Measurements from ENCODE around the gene ACSS1.

DNA sequence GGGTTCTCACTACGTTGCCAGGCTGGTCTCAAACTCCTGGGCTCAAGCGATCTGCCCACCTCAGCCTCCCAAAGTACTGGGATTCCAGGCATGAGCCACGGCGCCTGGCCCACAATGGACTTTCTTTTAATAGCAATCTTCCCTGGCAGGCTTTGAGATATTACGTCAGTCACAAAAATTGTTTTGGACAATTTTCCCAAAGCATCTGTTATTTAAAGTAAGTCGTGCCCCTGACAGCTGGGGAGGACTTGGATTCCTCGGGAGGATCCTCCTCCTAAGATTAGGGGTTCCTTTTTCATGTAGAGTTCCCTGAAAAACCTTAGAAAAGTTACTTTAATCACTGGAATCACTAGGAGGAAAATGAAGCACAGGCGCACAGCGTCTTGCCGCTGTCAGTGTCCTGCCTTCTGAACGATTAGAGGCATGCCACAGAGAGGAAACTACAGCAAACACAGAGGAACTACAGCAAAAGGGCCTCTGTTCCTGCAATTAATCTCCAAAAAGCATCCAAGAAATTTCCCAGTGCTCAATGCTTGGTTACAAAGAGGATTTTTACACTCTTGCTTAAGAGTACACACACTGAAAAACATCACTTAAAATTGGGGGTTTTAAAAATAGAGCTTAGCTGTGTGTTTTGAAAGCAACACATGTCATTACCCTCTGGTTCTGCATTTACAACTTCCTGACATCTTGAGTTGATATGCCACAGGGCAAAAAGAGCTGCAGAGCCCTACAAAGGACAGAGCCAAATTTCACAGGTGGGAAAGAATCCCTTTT is 4.5 kb downstream of the ACSS1 start:
- TF ChIP-seq, protein P1, sequence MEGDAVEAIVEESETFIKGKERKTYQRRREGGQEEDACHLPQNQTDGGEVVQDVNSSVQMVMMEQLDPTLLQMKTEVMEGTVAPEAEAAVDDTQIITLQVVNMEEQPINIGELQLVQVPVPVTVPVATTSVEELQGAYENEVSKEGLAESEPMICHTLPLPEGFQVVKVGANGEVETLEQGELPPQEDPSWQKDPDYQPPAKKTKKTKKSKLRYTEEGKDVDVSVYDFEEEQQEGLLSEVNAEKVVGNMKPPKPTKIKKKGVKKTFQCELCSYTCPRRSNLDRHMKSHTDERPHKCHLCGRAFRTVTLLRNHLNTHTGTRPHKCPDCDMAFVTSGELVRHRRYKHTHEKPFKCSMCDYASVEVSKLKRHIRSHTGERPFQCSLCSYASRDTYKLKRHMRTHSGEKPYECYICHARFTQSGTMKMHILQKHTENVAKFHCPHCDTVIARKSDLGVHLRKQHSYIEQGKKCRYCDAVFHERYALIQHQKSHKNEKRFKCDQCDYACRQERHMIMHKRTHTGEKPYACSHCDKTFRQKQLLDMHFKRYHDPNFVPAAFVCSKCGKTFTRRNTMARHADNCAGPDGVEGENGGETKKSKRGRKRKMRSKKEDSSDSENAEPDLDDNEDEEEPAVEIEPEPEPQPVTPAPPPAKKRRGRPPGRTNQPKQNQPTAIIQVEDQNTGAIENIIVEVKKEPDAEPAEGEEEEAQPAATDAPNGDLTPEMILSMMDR (IDR thresholded peaks at IDR 0.05; ENCODE audit: insufficient read depth, low read depth, low read length): no peak
- TF ChIP-seq EZH2 (IDR thresholded peaks at IDR 0.05; ENCODE audit: insufficient read depth, low read length): no peak

Data from astrocyte (in vitro differentiated cells and primary cell).